HCT116 (cell line): ENCODE measurements around the gene COL2A1. TPM values are rescaled to one million over a fixed set of nuclear protein-coding genes. Genes with fewer than 3 reads are reported as not detected.

Experiments used
- ATAC-seq: fragments of 200-7000 bp; cut with Tn5 transposase; 2 replicates; pipeline ENCODE4 v1.9.1; 2020; ENCODE audit warnings: mild to moderate bottlenecking, moderate library complexity
- BruUV-seq: library from RNA; stranded (reverse); fragments of 400-500 nt; replicated peaks from 2 replicates; lab custom pipeline; 2021; lab: Mats Ljungman, UMichigan
- CTCF ChIA-PET: fragments of 300-600 bp; sonication (Branson Sonifier 250); formaldehyde crosslinking; loops from one replicate; lab custom pipeline; 2021; ENCODE audit warnings: antibody characterized with exemption; lab: Charles Lee
- POLR2A ChIA-PET: fragments of 300-600, 350-600 bp; sonication (Branson Sonifier 250); formaldehyde crosslinking; loops from one replicate; lab custom pipeline; 2021; ENCODE audit warnings: antibody characterized with exemption; lab: Charles Lee
- RAD21 ChIA-PET, 2 experiments: fragments of 300-600 bp; sonication (Branson Sonifier 250); formaldehyde crosslinking; loops; one replicate each; lab custom pipeline; 2023; ENCODE audit warnings: low total read pairs in 2 of 2; ENCODE audit not compliant: uncharacterized antibody in 2 of 2, unreplicated experiment in 2 of 2, low non-redundant PET in 1 of 2; lab: Charles Lee
- DNase-seq: peaks from one replicate; pipeline ENCODE4 v3.0.0-alpha.2; 2010; ENCODE audit warnings: low read depth, low spot score
- H2AFZ ChIP-seq: fragments of 200-600 bp; shearing (Covaris generic), sonication (generic); 2 replicates; pipeline ENCODE4 v1.6.1; 2017; ENCODE audit warnings: low read depth, mixed run types, mixed read lengths, antibody characterized with exemption, low read length; ENCODE audit not compliant: poor library complexity, severe bottlenecking
- H3K27ac ChIP-seq: 2 replicates; pipeline ENCODE4 v1.5.1; 2012; ENCODE audit warnings: low read depth, low read length
- H3K27me3 ChIP-seq: fragments of 200-600 bp; sonication (generic); 2 replicates; pipeline ENCODE4 v1.6.1; 2016; ENCODE audit warnings: mixed run types, low read length, mixed read lengths; ENCODE audit not compliant: insufficient read depth
- H3K36me3 ChIP-seq, 2 experiments: fragments of 200-500 bp in 1 of 2; fragments of 200-600 bp in 1 of 2; sonication (Bioruptor generic) in 1 of 2; sonication (generic) in 1 of 2; 2 replicates each; pipeline versions ENCODE4 v1.5.1 to v1.6.1; 2014 to 2016; ENCODE audit warnings: low read length in 2 of 2, inconsistent platforms in 1 of 2, mixed read lengths in 1 of 2, mixed run types in 1 of 2; ENCODE audit not compliant: insufficient read depth in 2 of 2, control insufficient read depth in 1 of 2
- H3K4me1 ChIP-seq, 2 experiments: fragments of 200-600 bp in 1 of 2; sonication (generic) in 1 of 2; 2 replicates each; pipeline versions ENCODE4 v1.5.1 to v1.6.1; 2012 to 2017; ENCODE audit warnings: low read length in 2 of 2, inconsistent platforms in 1 of 2, mild to moderate bottlenecking in 1 of 2, mixed read lengths in 1 of 2, mixed run types in 1 of 2, moderate library complexity in 1 of 2; ENCODE audit not compliant: insufficient read depth in 2 of 2, control insufficient read depth in 1 of 2
- H3K4me2 ChIP-seq: fragments of 200-600 bp; sonication (generic); 2 replicates; pipeline ENCODE4 v1.6.1; 2017; ENCODE audit warnings: mixed run types, low read length, mixed read lengths
- H3K4me3 ChIP-seq, 2 experiments: fragments of 200-600 bp in 1 of 2; sonication (generic) in 1 of 2; replicated peaks in 1 of 2; 2 replicates each; pipeline ENCODE4 v1.5.1; 2011 to 2016; ENCODE audit warnings: low read length in 2 of 2, control low read depth in 1 of 2, low read depth in 1 of 2, mild to moderate bottlenecking in 1 of 2, mixed read lengths in 1 of 2, mixed run types in 1 of 2
- H3K79me2 ChIP-seq: fragments of 200-600 bp; sonication (generic); 2 replicates; pipeline ENCODE4 v1.6.1; 2017; ENCODE audit warnings: mild to moderate bottlenecking, mixed run types, low read length, moderate library complexity, mixed read lengths; ENCODE audit not compliant: insufficient read depth
- H3K9ac ChIP-seq: fragments of 200-600 bp; sonication (generic); 2 replicates; pipeline ENCODE4 v1.6.1; 2016; ENCODE audit warnings: low read length, mixed read lengths
- H3K9me2 ChIP-seq: fragments of 200-600 bp; sonication (generic), shearing (Covaris generic); 2 replicates; pipeline ENCODE4 v1.6.1; 2017; ENCODE audit warnings: mixed run types, mild to moderate bottlenecking, moderate library complexity; ENCODE audit not compliant: insufficient read depth
- H3K9me3 ChIP-seq, 2 experiments: fragments of 200-500 bp in 1 of 2; fragments of 200-600 bp in 1 of 2; sonication (Bioruptor generic) in 1 of 2; sonication (generic) in 1 of 2; 2 replicates each; pipeline ENCODE4 v1.6.1; 2014 to 2017; ENCODE audit warnings: low read length in 2 of 2, mixed read lengths in 2 of 2, inconsistent platforms in 1 of 2, low read depth in 1 of 2, mild to moderate bottlenecking in 1 of 2, mixed run types in 1 of 2, moderate library complexity in 1 of 2; ENCODE audit not compliant: control insufficient read depth in 1 of 2, insufficient read depth in 1 of 2
- H4K20me1 ChIP-seq: fragments of 200-600 bp; sonication (generic), shearing (Covaris generic); 2 replicates; pipeline ENCODE4 v1.6.1; 2017; ENCODE audit warnings: mixed run types, mild to moderate bottlenecking, moderate library complexity; ENCODE audit not compliant: insufficient read depth
- ELF1 ChIP-seq: IDR thresholded peaks from 2 replicates; pipeline ENCODE4 v1.6.1; 2012; ENCODE audit warnings: low read depth, borderline replicate concordance
- JUND ChIP-seq: IDR thresholded peaks from 2 replicates; pipeline ENCODE4 v1.6.1; 2012
- POLR2A ChIP-seq: IDR thresholded peaks from 2 replicates; pipeline ENCODE4 v1.7.0; 2011; ENCODE audit warnings: borderline replicate concordance; ENCODE audit not compliant: insufficient read depth, insufficient read length; ENCODE audit errors: extremely low read depth
- POLR2AphosphoS5 ChIP-seq: IDR thresholded peaks from 2 replicates; pipeline ENCODE4 v1.6.1; 2011; ENCODE audit warnings: mild to moderate bottlenecking, low read depth, low read length, moderate library complexity
- SIN3A ChIP-seq: IDR thresholded peaks from 2 replicates; pipeline ENCODE4 v1.6.1; 2012; ENCODE audit warnings: low read depth
- SP1 ChIP-seq: IDR thresholded peaks from 2 replicates; pipeline ENCODE4 v1.6.1; 2012; ENCODE audit warnings: low read depth
- SRF ChIP-seq: IDR thresholded peaks from 2 replicates; pipeline ENCODE4 v1.6.1; 2012; ENCODE audit warnings: low read depth
- YY1 ChIP-seq: IDR thresholded peaks from 2 replicates; pipeline ENCODE4 v1.6.1; 2011; ENCODE audit warnings: low read length, low read depth, moderate library complexity, mild to moderate bottlenecking; ENCODE audit not compliant: insufficient replicate concordance; ENCODE audit errors: extremely low read depth
- ZFX ChIP-seq: fragments of 450-650 bp; IDR thresholded peaks from 2 replicates; pipeline ENCODE4 v1.6.1; 2017
- ZNF274 ChIP-seq: fragments of 200-500 bp; sonication (Bioruptor generic); IDR thresholded peaks from 2 replicates; pipeline ENCODE4 v1.6.1; 2014; ENCODE audit warnings: mild to moderate bottlenecking, low read depth, low read length, inconsistent platforms
- intact Hi-C: fragments of 100-400 bp; cut with micrococcal nuclease; formaldehyde crosslinking; loops from 2 replicates; pipeline ENCODE4 v1.10.0; 2022
- total RNA-seq: library from RNA; stranded (reverse); gene quantifications from one replicate; pipeline ENCODE4 v1.2.1, GENCODE V29; 2021; ENCODE audit not compliant: unreplicated experiment
- TF ChIP-seq, protein P1 (sequence below): IDR thresholded peaks from 2 replicates; pipeline ENCODE4 v1.6.1; 2011; ENCODE audit warnings: mild to moderate bottlenecking, low read length, moderate library complexity; ENCODE audit not compliant: insufficient replicate concordance; ENCODE audit errors: extremely low read depth
- TF ChIP-seq, protein P2 (sequence below): IDR thresholded peaks from 2 replicates; pipeline ENCODE4 v1.6.1; 2012
- TF ChIP-seq, protein P3 (sequence below), 3 experiments: fragments of 200-600 bp in 1 of 3; sonication (generic) in 1 of 3; IDR thresholded peaks in 2 of 3; conservative IDR thresholded peaks in 1 of 3; 2 replicates each; pipeline ENCODE4 v1.5.1; 2012 to 2017; ENCODE audit warnings: low read depth in 2 of 3, low read length in 2 of 3, antibody characterized with exemption in 1 of 3, borderline replicate concordance in 1 of 3, control low read depth in 1 of 3, mild to moderate bottlenecking in 1 of 3, mixed read lengths in 1 of 3, mixed run types in 1 of 3, moderate library complexity in 1 of 3; ENCODE audit not compliant: insufficient read depth in 1 of 3
- TF ChIP-seq, protein P4 (sequence below): IDR thresholded peaks from 2 replicates; pipeline ENCODE4 v1.6.1; 2012

COL2A1 gene
- total RNA-seq, 1 experiment from 2014 or later, result 0.22 TPM

DNA sequence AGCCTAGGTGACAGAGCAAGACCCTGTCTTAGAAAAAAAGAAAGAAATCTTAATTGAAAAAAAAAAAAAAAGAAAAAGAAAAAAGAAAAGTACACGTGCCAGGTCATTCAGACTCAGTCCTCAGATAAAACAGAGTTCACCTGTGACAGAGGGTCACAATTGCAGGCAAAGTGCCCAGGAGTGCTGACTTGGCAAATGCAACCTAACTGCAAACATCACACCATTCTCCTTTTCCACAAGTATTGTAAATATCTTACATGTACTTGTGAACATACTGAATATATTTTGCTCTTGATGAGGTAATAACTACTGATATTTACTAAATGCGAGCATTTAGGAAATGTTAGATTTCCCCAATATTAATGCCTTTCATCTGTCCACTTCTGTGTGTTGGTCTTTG is 9.0 kb upstream of the COL2A1 start:
- intact Hi-C loops, result no loop called here
- no peak overlapping the region for H3K4me2 ChIP-seq
- H3K79me2 ChIP-seq, result no peaks in the 10 kb centered on the region
- ATAC-seq, result no peak
- no peaks in the 10 kb centered on the region for H4K20me1 ChIP-seq
- H3K9me2 ChIP-seq, result no peaks in the 10 kb centered on the region
- no peaks in the 10 kb centered on the region for H3K36me3 ChIP-seq
- H3K27me3 ChIP-seq, result peaks cover 24% of the 10 kb centered on the region; the same call in 1 of the 2 replicates
- POLR2A ChIA-PET, result no interaction called here
- H3K9me3 ChIP-seq, result no peaks in the 10 kb centered on the region
- H3K4me3 ChIP-seq, result no peak overlapping the region
- no TSS peak for BruUV-seq
- DNase-seq, result no peak
- H3K9ac ChIP-seq, result no peak overlapping the region
- TF ChIP-seq, protein P1, sequence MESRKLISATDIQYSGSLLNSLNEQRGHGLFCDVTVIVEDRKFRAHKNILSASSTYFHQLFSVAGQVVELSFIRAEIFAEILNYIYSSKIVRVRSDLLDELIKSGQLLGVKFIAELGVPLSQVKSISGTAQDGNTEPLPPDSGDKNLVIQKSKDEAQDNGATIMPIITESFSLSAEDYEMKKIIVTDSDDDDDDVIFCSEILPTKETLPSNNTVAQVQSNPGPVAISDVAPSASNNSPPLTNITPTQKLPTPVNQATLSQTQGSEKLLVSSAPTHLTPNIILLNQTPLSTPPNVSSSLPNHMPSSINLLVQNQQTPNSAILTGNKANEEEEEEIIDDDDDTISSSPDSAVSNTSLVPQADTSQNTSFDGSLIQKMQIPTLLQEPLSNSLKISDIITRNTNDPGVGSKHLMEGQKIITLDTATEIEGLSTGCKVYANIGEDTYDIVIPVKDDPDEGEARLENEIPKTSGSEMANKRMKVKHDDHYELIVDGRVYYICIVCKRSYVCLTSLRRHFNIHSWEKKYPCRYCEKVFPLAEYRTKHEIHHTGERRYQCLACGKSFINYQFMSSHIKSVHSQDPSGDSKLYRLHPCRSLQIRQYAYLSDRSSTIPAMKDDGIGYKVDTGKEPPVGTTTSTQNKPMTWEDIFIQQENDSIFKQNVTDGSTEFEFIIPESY, result no peak
- TF ChIP-seq ZFX (no peak), POLR2A (no peak), YY1 (no peak), SRF (no peak), ELF1 (no peak), SIN3A (no peak), ZNF274 (no peak), POLR2AphosphoS5 (no peak), SP1 (no peak), JUND (no peak)
- TF ChIP-seq, protein P2, sequence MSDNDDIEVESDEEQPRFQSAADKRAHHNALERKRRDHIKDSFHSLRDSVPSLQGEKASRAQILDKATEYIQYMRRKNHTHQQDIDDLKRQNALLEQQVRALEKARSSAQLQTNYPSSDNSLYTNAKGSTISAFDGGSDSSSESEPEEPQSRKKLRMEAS, result no peak
- TF ChIP-seq, protein P3, sequence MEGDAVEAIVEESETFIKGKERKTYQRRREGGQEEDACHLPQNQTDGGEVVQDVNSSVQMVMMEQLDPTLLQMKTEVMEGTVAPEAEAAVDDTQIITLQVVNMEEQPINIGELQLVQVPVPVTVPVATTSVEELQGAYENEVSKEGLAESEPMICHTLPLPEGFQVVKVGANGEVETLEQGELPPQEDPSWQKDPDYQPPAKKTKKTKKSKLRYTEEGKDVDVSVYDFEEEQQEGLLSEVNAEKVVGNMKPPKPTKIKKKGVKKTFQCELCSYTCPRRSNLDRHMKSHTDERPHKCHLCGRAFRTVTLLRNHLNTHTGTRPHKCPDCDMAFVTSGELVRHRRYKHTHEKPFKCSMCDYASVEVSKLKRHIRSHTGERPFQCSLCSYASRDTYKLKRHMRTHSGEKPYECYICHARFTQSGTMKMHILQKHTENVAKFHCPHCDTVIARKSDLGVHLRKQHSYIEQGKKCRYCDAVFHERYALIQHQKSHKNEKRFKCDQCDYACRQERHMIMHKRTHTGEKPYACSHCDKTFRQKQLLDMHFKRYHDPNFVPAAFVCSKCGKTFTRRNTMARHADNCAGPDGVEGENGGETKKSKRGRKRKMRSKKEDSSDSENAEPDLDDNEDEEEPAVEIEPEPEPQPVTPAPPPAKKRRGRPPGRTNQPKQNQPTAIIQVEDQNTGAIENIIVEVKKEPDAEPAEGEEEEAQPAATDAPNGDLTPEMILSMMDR (IDR thresholded peaks at IDR 0.05 in 2 of 3, conservative IDR thresholded peaks at IDR 0.05 in 1 of 3; ENCODE audit: borderline replicate concordance in 1 of 3, insufficient read depth in 1 of 3, low read depth in 2 of 3, low read length in 2 of 3), result no peak
- TF ChIP-seq, protein P4, sequence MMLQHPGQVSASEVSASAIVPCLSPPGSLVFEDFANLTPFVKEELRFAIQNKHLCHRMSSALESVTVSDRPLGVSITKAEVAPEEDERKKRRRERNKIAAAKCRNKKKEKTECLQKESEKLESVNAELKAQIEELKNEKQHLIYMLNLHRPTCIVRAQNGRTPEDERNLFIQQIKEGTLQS, result no peak
- RAD21 ChIA-PET, result no interaction called here
- no peak overlapping the region for H3K27ac ChIP-seq
- H3K4me1 ChIP-seq, result no peaks in the 10 kb centered on the region
- no peak overlapping the region for H2AFZ ChIP-seq
- CTCF ChIA-PET, result no interaction called here
